Ectodermal cell (in vitro differentiated cells): ENCODE data around the gene PKD2L1.

Experiments used
- H3K27ac ChIP-seq: 2 replicates; pipeline ENCODE4 v1.7.0; 2013; ENCODE audit warnings: mild to moderate bottlenecking, low read depth, low read length; ENCODE audit not compliant: insufficient read depth, poor library complexity, severe bottlenecking
- H3K27me3 ChIP-seq: 2 replicates; pipeline ENCODE4 v1.7.0; 2013; ENCODE audit warnings: mild to moderate bottlenecking, low read length; ENCODE audit not compliant: insufficient read depth, control insufficient read depth, poor library complexity, severe bottlenecking
- H3K36me3 ChIP-seq: one replicate; pipeline ENCODE4 v1.7.0; 2013; ENCODE audit warnings: low read length; ENCODE audit not compliant: control insufficient read depth, insufficient read depth
- H3K4me1 ChIP-seq: one replicate; pipeline ENCODE4 v1.7.0; 2013; ENCODE audit warnings: low read length; ENCODE audit not compliant: control insufficient read depth, insufficient read depth
- H3K4me3 ChIP-seq: 2 replicates; pipeline ENCODE4 v1.7.0; 2013; ENCODE audit warnings: low read depth, low read length, control low read depth; ENCODE audit not compliant: insufficient read depth
- H3K9me3 ChIP-seq: 2 replicates; pipeline ENCODE4 v1.7.0; 2013; ENCODE audit warnings: mild to moderate bottlenecking, low read length, moderate library complexity; ENCODE audit not compliant: control insufficient read depth
- WGBS, 2 experiments: methylation state at CpG; one replicate each; pipeline ENCODE4 v1.1.7; 2013; ENCODE audit warnings: missing lambda C conversion rate in 2 of 2; 5-methylcytosine and 5-hydroxymethylcytosine counted together

Gene PKD2L1

GRCh38 chr10:100245484-100246220, 84.4 kb downstream of the PKD2L1 start:
- Histone ChIP-seq H3K4me1 (no peaks in the 10 kb centered on the region), H3K4me3 (no peak overlapping the region), H3K36me3 (peaks cover 29% of the 10 kb centered on the region), H3K27me3 (no peaks in the 10 kb centered on the region), H3K9me3 (no peaks in the 10 kb centered on the region), H3K27ac (no peak overlapping the region)
- 92 to 96% methylated on average over 4 to 5 of the region's 5 CpGs for WGBS, 2 experiments

- 100% methylated on average over 2 to 3 of the region's 3 CpGs for WGBS, 2 experiments
- no peak overlapping the region for H3K27ac ChIP-seq
- H3K4me3 ChIP-seq = no peak overlapping the region
- H3K27me3 ChIP-seq = no peaks in the 10 kb centered on the region
- H3K36me3 ChIP-seq = peaks cover 20% of the 10 kb centered on the region
- no peaks in the 10 kb centered on the region for H3K4me1 ChIP-seq
- no peaks in the 10 kb centered on the region for H3K9me3 ChIP-seq
These were observed 90.2 kb downstream of the PKD2L1 start for GRCh38 chr10:100239851-100240250.

GRCh38 chr10:100238429-100238828, 91.6 kb downstream of the PKD2L1 start:
- Histone ChIP-seq H3K36me3 (peaks cover 16% of the 10 kb centered on the region), H3K4me3 (no peak overlapping the region), H3K27ac (no peak overlapping the region), H3K9me3 (no peaks in the 10 kb centered on the region), H3K4me1 (no peaks in the 10 kb centered on the region), H3K27me3 (no peaks in the 10 kb centered on the region)
- WGBS, 2 experiments = 83 to 97% methylated on average over 7 of the region's 7 CpGs
